ENCODE data around the gene AQP11. TPM values are rescaled to one million over a fixed set of nuclear protein-coding genes. Genes with fewer than 3 reads are reported as not detected.

Gene AQP11
- total RNA-seq, 1 donor from 2014 or later, result 0.91 TPM

- intact Hi-C loops (cut with DNase I), result no loop called here
These were observed 55.1 kb downstream of the AQP11 start for GRCh38 chr11:77644887-77645286.

GRCh38 chr11:77647654-77648305, 58.0 kb downstream of the AQP11 start:
- intact Hi-C loops (cut with DNase I), result no loop called here
- ATAC-seq (ENCODE audit: poor library complexity) (no peak), DNase-seq (no peak)

More at GRCh38 chr11:77644887-77645286, 55.1 kb downstream of the AQP11 start:
- no peak for ATAC-seq (ENCODE audit: poor library complexity)
- DNase-seq, result no peak

GRCh38 chr11:77650123-77650522, 60.4 kb downstream of the AQP11 start:
- no peak for ATAC-seq (ENCODE audit: poor library complexity)
- no peak for DNase-seq
- intact Hi-C loops (cut with DNase I), result no loop called here

- intact Hi-C loops (cut with DNase I), result no loop called here
- DNase-seq (no peak), ATAC-seq (ENCODE audit: poor library complexity) (no peak)
These were observed 65.1 kb downstream of the AQP11 start for GRCh38 chr11:77654770-77655434.

GRCh38 chr11:77656362-77656761, 66.6 kb downstream of the AQP11 start:
- ATAC-seq (ENCODE audit: poor library complexity), result no peak
- DNase-seq, result no peak
- intact Hi-C loops (cut with DNase I), result no loop called here

- intact Hi-C loops (cut with DNase I), result no loop called here
- DNase-seq, result no peak
- ATAC-seq (ENCODE audit: poor library complexity), result no peak
These were observed 68.7 kb downstream of the AQP11 start for GRCh38 chr11:77658213-77659013.

Other genes with a start within 250 kb of the AQP11 start
- 6.1 TPM for gene PAK1, start 115.9 kb upstream of the AQP11 start, total RNA-seq
- gene CLNS1A, start 47.8 kb downstream of the AQP11 start, total RNA-seq, result 71.5 TPM
- 37.7 TPM for gene RSF1, start 230.8 kb downstream of the AQP11 start, total RNA-seq
- 127 TPM for gene AAMDC, start 231.2 kb downstream of the AQP11 start, total RNA-seq